Activated CD8-positive, alpha-beta T cell treated with anti-CD3 and anti-CD28 coated beads, Interleukin-2, amount 10 ng/mL, durations not matched to agents 7 days and 5 days (primary cell): ENCODE data around the gene TGIF2. TPM values are rescaled to one million over a fixed set of nuclear protein-coding genes. Genes with fewer than 3 reads are reported as not detected.
"Not testable (repeated sequence)": the region's sequence is repeated elsewhere in the genome, so short reads cannot be mapped to it uniquely, and the experiment has no call there.

Source experiments
- ATAC-seq: fragments of 150-1000 bp; cut with Tn5 transposase; one replicate; pipeline ENCODE4 v1.10.0; 2021; ENCODE audit warnings: moderate library complexity
- CTCF ChIA-PET: fragments of 350-600 bp; sonication (Branson Sonifier 250); formaldehyde crosslinking; loops from one replicate; lab custom pipeline; 2021; ENCODE audit warnings: antibody characterized with exemption; lab: Charles Lee
- POLR2A ChIA-PET: fragments of 350-600 bp; sonication (Branson Sonifier 250); formaldehyde crosslinking; loops from one replicate; lab custom pipeline; 2021; ENCODE audit warnings: antibody characterized with exemption; lab: Charles Lee
- DNase-seq: peaks from one replicate; pipeline ENCODE4 v3.0.0-alpha.2; 2020
- H3K27ac Mint-ChIP-seq: one replicate; pipeline ENCODE4 v1.8.0; 2021; ENCODE audit warnings: mild to moderate bottlenecking, mixed read lengths
- H3K27me3 Mint-ChIP-seq: one replicate; pipeline ENCODE4 v1.8.0; 2021; ENCODE audit warnings: low read depth, mixed read lengths
- H3K36me3 Mint-ChIP-seq: one replicate; pipeline ENCODE4 v1.8.0; 2021; ENCODE audit warnings: low read depth, mixed read lengths
- H3K4me1 Mint-ChIP-seq: one replicate; pipeline ENCODE4 v1.8.0; 2021; ENCODE audit warnings: low read depth, mixed read lengths
- H3K4me3 Mint-ChIP-seq: one replicate; pipeline ENCODE4 v1.8.0; 2021; ENCODE audit warnings: mild to moderate bottlenecking, mixed read lengths
- H3K9me3 Mint-ChIP-seq: one replicate; pipeline ENCODE4 v1.8.0; 2022; ENCODE audit warnings: mixed read lengths; ENCODE audit not compliant: insufficient read depth
- total RNA-seq, 2 experiments: library from RNA; stranded (reverse); gene quantifications; one replicate each; pipeline ENCODE4 v1.2.3, GENCODE V29; 2021

TGIF2 gene
- total RNA-seq, 2 experiments from 2014 or later, result 29.2 to 32.9 TPM

DNA sequence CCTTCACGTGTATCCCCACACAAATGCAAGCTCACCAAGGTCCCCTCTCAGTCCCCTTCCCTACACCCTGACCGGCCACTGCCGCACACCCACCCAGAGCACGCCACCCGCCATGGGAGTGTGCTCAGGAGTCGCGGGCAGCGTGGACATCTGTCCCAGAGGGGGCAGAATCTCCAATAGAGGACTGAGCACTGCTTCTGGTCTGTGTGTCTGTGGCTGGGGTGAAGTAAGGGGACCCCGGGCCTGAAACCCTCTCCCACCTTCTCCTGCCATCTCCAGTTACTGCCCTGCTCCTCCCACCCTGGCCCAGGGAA lies 23.8 kb upstream of the TGIF2 start:
- DNase-seq (no peak), ATAC-seq (no peak)
- Mint-ChIP-seq H3K36me3 (no peaks in the 10 kb centered on the region), H3K4me3 (no peak overlapping the region), H3K9me3 (no peaks in the 10 kb centered on the region), H3K27ac (no peak overlapping the region), H3K4me1 (peaks cover 4% of the 10 kb centered on the region), H3K27me3 (no peaks in the 10 kb centered on the region)
- CTCF ChIA-PET, result interaction anchor here (1.1 kb wide), 1 partner anchor 180 kb away, joined by 3 read pairs; no protein-coding TSS in a partner anchor
- POLR2A ChIA-PET, result no interaction called here

DNA sequence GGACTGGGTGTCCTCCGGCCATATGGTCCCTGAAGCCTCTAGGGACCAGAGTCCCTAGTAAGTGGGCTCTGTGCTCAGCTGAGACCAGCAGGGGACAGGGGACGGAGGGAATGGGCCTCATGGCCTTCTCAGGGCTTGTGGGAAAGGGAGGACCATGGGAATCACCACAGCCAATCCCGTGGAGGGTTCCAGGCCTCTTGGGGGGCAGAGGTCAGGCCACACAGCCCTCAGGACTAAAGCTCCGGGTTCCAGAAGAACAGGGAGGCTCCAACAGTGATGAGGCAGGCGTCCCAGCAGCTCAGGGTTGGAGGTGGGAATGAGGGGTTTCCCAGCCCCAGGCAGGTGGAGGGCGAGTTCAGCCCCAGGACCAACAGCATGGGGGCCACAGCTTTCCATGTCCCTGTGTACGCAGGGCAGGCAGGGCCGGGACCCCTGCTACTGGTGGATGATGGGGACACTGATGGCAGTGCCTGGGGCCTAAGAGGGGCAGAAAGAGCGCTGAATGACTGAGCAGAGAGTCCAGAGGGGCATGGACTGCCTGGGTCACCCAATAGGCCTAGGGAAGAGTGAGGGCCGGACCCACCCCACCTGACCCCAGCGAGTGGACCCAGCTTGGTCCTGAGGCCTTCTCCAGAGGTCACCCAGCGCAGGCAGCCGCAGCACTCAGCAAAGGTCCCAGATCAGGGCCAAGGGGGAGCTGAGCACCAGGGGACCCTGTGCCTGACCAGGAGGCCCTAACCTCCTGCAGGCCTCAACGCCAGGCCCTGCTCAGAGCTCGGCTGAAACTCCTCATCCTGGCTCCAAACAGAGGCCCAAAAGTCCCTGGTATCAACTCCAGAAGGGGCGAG lies 23.2 kb upstream of the TGIF2 start:
- DNase-seq, result no peak
- Mint-ChIP-seq H3K27ac (no peak overlapping the region), H3K36me3 (no peaks in the 10 kb centered on the region), H3K9me3 (no peaks in the 10 kb centered on the region), H3K27me3 (no peaks in the 10 kb centered on the region), H3K4me3 (no peak overlapping the region), H3K4me1 (peaks cover 4% of the 10 kb centered on the region)
- POLR2A ChIA-PET, result no interaction called here
- no peak for ATAC-seq
- CTCF ChIA-PET, result interaction anchor here (1.1 kb wide), 1 partner anchor 179 kb away, joined by 3 read pairs; no protein-coding TSS in a partner anchor

DNA sequence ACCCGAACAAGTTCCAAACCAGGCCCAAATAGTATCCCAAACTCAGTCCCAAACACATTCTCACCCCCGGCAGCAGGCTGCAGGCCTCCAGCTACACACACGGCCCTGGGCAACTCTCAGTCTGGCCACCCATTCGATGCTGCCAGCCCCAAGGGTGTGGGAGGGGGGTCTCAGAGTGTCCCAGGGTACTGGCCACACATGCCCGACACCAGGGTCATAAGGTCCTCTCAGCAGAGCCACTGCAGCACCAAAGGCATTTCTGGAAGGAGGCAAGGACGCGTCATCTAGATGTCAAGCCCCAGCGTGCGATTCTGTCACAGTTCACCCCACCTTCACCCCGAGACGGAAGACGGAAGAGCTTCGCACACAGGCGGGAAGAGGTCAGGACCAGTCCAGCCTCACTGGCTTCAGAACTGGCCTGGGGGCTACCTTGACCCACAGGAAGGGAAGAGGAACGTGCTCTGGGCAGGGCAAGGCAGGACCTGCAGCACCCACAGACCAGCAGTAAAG lies 22.6 kb upstream of the TGIF2 start:
- CTCF ChIA-PET, result interaction anchor here (1.0 kb wide), 1 partner anchor 258 kb away, joined by 3 read pairs; no protein-coding TSS in a partner anchor
- POLR2A ChIA-PET, result no interaction called here
- Mint-ChIP-seq H3K36me3 (no peaks in the 10 kb centered on the region), H3K4me3 (no peak overlapping the region), H3K27ac (no peak overlapping the region), H3K27me3 (no peaks in the 10 kb centered on the region), H3K9me3 (no peaks in the 10 kb centered on the region), H3K4me1 (peaks cover 4% of the 10 kb centered on the region)
- DNase-seq (no peak), ATAC-seq (no peak)

- CTCF ChIA-PET, result no interaction called here
- POLR2A ChIA-PET, result no interaction called here
- peaks cover 11% of the 10 kb centered on the region for H3K4me1 Mint-ChIP-seq
- H3K36me3 Mint-ChIP-seq, result no peaks in the 10 kb centered on the region
- no peak overlapping the region for H3K27ac Mint-ChIP-seq
- DNase-seq (no peak), ATAC-seq (no peak)
- no peaks in the 10 kb centered on the region for H3K27me3 Mint-ChIP-seq
- H3K9me3 Mint-ChIP-seq, result no peaks in the 10 kb centered on the region
- H3K4me3 Mint-ChIP-seq, result no peak overlapping the region
These were observed 18.1 kb upstream of the TGIF2 start for GRCh38 chr20:36555248-36555647.

- Mint-ChIP-seq H3K4me3 (no peak overlapping the region), H3K4me1 (peaks cover 4% of the 10 kb centered on the region), H3K36me3 (peaks cover 14% of the 10 kb centered on the region), H3K27ac (no peak overlapping the region), H3K9me3 (no peaks in the 10 kb centered on the region), H3K27me3 (no peaks in the 10 kb centered on the region)
- no peak for DNase-seq
- POLR2A ChIA-PET, result interaction anchor here (1.9 kb wide), 1 partner anchor 10 kb away, joined by 5 read pairs; the partner anchor contains the start of gene TGIF2
- ATAC-seq, result no peak
- CTCF ChIA-PET, result no interaction called here
These were observed 10.7 kb upstream of the TGIF2 start for GRCh38 chr20:36562724-36563123.

DNA sequence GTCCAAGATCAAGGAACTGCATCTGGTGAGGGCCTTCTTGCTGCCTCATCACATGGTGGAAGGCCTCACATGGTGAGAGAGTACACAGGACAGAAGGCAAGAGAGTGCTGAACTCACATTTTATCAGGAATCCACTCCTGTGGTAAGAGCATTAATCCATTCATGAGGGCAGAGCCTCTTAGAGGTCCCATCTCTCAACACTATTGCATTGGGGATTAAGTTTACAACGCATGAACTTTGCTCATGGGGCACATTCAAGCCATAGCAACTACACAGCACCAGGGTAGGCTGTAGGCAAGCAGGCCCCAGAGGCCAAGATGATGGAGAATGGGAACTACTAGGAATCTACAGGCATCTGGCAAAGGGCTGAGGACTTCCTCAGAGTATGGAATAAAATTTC lies 10.0 kb upstream of the TGIF2 start:
- no peaks in the 10 kb centered on the region for H3K9me3 Mint-ChIP-seq
- ATAC-seq, result no peak

DNA sequence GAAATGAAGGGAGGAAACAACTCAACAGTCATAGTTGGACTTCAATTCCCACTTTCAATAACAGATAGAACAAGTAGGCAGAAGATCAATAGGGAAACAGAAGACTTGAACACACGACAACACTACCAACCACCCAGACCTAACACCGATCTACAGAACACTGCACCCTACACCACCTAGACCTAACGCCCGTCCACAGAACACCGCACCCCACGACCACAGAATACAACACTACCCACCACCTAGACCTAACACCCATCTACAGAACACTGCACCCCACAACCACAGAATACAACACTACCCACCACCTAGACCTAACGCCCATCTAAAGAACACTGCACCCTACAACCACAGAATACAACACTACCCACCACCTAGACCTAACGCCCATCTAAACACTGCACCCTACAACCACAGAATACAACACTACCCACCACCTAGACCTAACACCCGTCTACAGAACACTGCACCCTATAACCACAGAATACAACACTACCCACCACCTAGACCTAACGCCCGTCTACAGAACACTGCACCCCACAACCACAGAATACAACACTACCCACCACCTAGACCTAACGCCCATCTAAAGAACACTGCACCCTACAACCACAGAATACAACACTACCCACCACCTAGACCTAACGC lies 9.2 kb upstream of the TGIF2 start:
- H3K27me3 Mint-ChIP-seq, ATAC-seq, H3K4me1 Mint-ChIP-seq, POLR2A ChIA-PET, DNase-seq, H3K27ac Mint-ChIP-seq, CTCF ChIA-PET, H3K9me3 Mint-ChIP-seq, H3K4me3 Mint-ChIP-seq: not testable (repeated sequence)
- peaks cover 14% of the 10 kb centered on the region for H3K36me3 Mint-ChIP-seq

More for the DNA sequence above, 10.0 kb upstream of the TGIF2 start:
- H3K4me1 Mint-ChIP-seq, result peaks cover 4% of the 10 kb centered on the region
- CTCF ChIA-PET, result no interaction called here
- DNase-seq, result no peak
- no peaks in the 10 kb centered on the region for H3K27me3 Mint-ChIP-seq
- peak overlapping the region; percentile 29 for H3K27ac Mint-ChIP-seq
- POLR2A ChIA-PET, result no interaction called here
- H3K4me3 Mint-ChIP-seq, result no peak overlapping the region
- H3K36me3 Mint-ChIP-seq, result peaks cover 14% of the 10 kb centered on the region

GRCh38 chr20:36564726-36565121 lies 8.7 kb upstream of the TGIF2 start:
- H3K27ac Mint-ChIP-seq, POLR2A ChIA-PET, H3K4me1 Mint-ChIP-seq, CTCF ChIA-PET, H3K27me3 Mint-ChIP-seq, H3K4me3 Mint-ChIP-seq, ATAC-seq, H3K9me3 Mint-ChIP-seq, DNase-seq: not testable (repeated sequence)
- peaks cover 14% of the 10 kb centered on the region for H3K36me3 Mint-ChIP-seq

GRCh38 chr20:36565520-36565919 lies 7.9 kb upstream of the TGIF2 start:
- DNase-seq (no peak), ATAC-seq (no peak)
- Mint-ChIP-seq H3K4me3 (no peak overlapping the region), H3K36me3 (peaks cover 14% of the 10 kb centered on the region), H3K27ac (no peak overlapping the region), H3K27me3 (no peaks in the 10 kb centered on the region), H3K4me1 (peaks cover 4% of the 10 kb centered on the region), H3K9me3 (no peaks in the 10 kb centered on the region)
- ChIA-PET CTCF (no interaction called here), POLR2A (interaction anchor here (0.6 kb wide), 1 partner anchor 353 kb away, joined by 4 read pairs; no protein-coding TSS in a partner anchor)

- Mint-ChIP-seq H3K27me3 (no peaks in the 10 kb centered on the region), H3K9me3 (no peaks in the 10 kb centered on the region), H3K36me3 (peaks cover 8% of the 10 kb centered on the region), H3K4me1 (peaks cover 23% of the 10 kb centered on the region), H3K27ac (no peak overlapping the region), H3K4me3 (no peak overlapping the region)
- ChIA-PET POLR2A (interaction anchor here (1.6 kb wide), 1 partner anchor 35 kb away, joined by 5 read pairs; the partner anchor contains the start of gene RAB5IF), CTCF (interaction anchor here (0.7 to 2.0 kb wide), 5 partner anchors 12 to 74 kb away, joined by 3 to 6 read pairs (median 4); partner anchors contain the start of gene RAB5IF)
- no peak for DNase-seq
- no peak for ATAC-seq
These were observed 3.5 kb upstream of the TGIF2 start for GRCh38 chr20:36569847-36570429.

DNA sequence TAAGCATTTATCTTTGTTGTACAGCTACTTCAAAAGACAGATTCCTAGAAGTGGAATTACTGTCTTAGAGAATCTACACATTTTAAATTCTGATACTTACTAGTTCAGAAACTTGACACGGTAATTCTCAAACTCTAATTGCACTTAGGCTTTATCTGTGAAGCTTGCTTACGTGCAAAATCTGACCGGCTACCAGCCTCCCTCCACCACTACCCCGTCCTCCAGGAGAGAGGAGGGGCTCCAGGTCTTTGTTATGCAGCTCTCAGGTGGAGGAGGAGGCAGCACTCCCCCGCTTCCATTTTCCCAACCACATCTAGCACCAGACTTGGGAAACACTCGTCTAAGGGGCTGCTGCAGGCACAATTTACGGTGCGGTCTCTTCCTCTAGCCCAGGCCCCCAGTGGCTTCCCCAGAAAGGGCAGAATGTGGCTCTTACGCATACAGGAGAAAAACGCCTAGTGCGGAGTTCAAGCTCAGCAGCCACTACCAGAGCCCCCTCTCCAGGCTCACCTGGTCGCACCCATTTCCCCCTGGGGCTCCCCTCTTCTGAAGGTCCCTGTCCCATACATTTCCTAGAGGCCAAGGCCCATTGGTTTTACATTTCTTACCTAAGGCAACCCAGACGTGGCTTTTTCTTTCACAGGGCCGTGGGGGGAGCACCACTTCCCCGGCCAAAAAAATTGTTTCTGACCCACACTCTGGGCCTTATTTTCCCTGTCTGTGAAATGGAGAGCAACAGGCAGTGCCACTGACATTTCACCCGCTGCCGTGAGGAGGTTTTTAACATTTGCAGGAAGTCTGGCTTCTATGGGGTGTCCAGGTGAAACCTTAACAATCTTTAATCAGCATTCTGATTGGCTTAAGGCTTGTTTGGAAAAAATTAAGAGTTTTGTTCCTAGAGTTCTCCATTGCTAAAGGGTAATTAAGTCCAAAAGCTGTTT lies 1.6 kb upstream of the TGIF2 start:
- Mint-ChIP-seq H3K4me1 (peaks cover 40% of the 10 kb centered on the region), H3K9me3 (no peaks in the 10 kb centered on the region), H3K4me3 (peak overlapping the region; percentile 87), H3K27me3 (no peaks in the 10 kb centered on the region), H3K36me3 (peaks cover 21% of the 10 kb centered on the region), H3K27ac (peak overlapping the region; percentile 98)
- no peak for ATAC-seq
- ChIA-PET CTCF (interaction anchor here (0.5 to 3.0 kb wide), 10 partner anchors 15 to 335 kb away, joined by 3 to 17 read pairs (median 5); partner anchors contain the start of genes DSN1 and RAB5IF), POLR2A (interaction anchor here (0.5 to 6.6 kb wide), 9 partner anchors 14 to 618 kb away, joined by 3 to 70 read pairs (median 5); partner anchors contain the start of genes DSN1, RAB5IF, SCAND1 and SLA2)
- DNase-seq, result no peak
